ENCODE measurements around the gene PLCH1.

PLCH1 gene

GRCh38 chr3:155426524-155427230, 318.2 kb downstream of the PLCH1 start:
- H3K4me3 ChIP-seq (ENCODE audit: low read depth, low read length), result no peak overlapping the region
- DNase-seq (ENCODE audit: low read depth), result peak; percentile 14
- TF ChIP-seq CTCF (IDR thresholded peaks at IDR 0.05; ENCODE audit: control insufficient read depth, extremely low read depth, insufficient read depth), result no peak

- no peak overlapping the region for H3K4me3 ChIP-seq (ENCODE audit: low read depth, low read length)
- TF ChIP-seq CTCF (IDR thresholded peaks at IDR 0.05; ENCODE audit: control insufficient read depth, extremely low read depth, insufficient read depth), result no peak
- no peak for DNase-seq (ENCODE audit: low read depth)
Measured at GRCh38 chr3:155425396-155425795, 319.5 kb downstream of the PLCH1 start.

- no peak for TF ChIP-seq CTCF (IDR thresholded peaks at IDR 0.05; ENCODE audit: control insufficient read depth, extremely low read depth, insufficient read depth)
- no peak for DNase-seq (ENCODE audit: low read depth)
- H3K4me3 ChIP-seq (ENCODE audit: low read depth, low read length), result no peak overlapping the region
Measured at GRCh38 chr3:155424323-155424710, 320.6 kb downstream of the PLCH1 start.

- DNase-seq (ENCODE audit: low read depth), result no peak
- H3K4me3 ChIP-seq (ENCODE audit: low read depth, low read length), result no peak overlapping the region
Measured at GRCh38 chr3:155423526-155424322, 321.1 kb downstream of the PLCH1 start.

GRCh38 chr3:155420881-155421486, 323.9 kb downstream of the PLCH1 start:
- no peak overlapping the region for H3K4me3 ChIP-seq (ENCODE audit: low read depth, low read length)
- TF ChIP-seq CTCF (IDR thresholded peaks at IDR 0.05; ENCODE audit: control insufficient read depth, extremely low read depth, insufficient read depth), result no peak
- DNase-seq (ENCODE audit: low read depth), result no peak

More at GRCh38 chr3:155423526-155424322, 321.1 kb downstream of the PLCH1 start:
- TF ChIP-seq CTCF (IDR thresholded peaks at IDR 0.05; ENCODE audit: control insufficient read depth, extremely low read depth, insufficient read depth), result no peak

- DNase-seq (ENCODE audit: low read depth), result no peak
- TF ChIP-seq CTCF (IDR thresholded peaks at IDR 0.05; ENCODE audit: control insufficient read depth, extremely low read depth, insufficient read depth), result no peak
- H3K4me3 ChIP-seq (ENCODE audit: low read depth, low read length), result no peak overlapping the region
Measured at GRCh38 chr3:155420406-155420805, 324.5 kb downstream of the PLCH1 start.
